Kidney capillary endothelial cell (primary cell): ENCODE measurements around the gene ZNF227.
"Not testable (repeated sequence)": the region's sequence is repeated elsewhere in the genome, so short reads cannot be mapped to it uniquely, and the experiment has no call there.

Source experiments
- DNase-seq: peaks from one replicate; pipeline ENCODE4 v3.0.0-alpha.2; 2018; ENCODE audit warnings: low spot score

ZNF227 gene

DNA sequence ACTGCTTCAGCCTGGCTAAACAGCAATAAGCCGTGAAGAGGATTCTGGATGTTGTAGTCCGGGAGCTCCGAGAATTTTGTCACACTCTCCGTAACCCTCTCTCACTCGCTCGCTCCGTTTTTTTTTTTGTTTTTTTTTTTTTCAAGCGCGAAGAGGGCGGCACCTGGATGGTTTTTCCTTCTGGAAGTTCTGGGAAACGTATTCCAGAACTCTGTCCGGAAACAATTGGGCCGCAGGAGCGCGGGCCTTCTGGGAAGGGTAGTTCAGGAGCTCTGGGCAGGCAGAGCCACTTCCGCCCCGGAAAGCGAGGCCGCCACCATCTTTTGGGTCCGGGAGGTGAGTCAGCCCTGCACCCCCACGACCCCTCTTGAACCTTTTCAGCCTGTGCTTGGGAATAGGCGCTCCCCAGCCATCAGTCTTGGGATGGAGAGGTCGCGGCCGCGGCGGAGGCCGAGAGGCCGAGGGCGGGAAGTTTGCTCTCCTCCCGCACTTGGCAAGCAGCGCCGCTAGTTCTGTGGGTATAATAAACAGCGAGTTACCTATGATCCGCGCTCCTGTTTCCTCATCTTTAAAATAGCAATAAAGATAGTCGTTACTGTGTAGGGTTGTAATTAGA is at the start of gene ZNF227:
TSS of gene ZNF227 (plus strand) at position 283 of the 616 bp plus-strand sequence. CDS start 5,261 bp downstream, outside the sequence.
- peak; percentile 83 for DNase-seq

DNA sequence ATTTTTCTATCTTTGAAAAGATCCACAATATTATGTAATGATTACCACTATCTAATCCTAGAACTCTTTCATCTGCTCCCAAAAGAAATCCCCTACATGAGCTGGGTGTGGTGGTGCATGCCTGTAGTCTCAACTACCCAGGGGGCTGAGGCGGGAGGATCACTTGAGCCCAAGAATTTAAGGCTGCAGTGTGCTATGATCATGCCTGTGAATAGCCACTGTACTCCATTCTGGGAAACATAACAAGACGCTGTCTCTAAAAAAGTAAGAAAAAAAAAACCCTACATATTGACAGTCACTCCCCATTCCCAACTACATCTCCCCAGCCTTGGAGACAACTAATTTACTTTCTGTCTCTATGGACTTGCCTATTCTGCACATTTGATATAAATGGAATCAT is 48.5 kb upstream of the ZNF227 start:
- DNase-seq: no peak

DNA sequence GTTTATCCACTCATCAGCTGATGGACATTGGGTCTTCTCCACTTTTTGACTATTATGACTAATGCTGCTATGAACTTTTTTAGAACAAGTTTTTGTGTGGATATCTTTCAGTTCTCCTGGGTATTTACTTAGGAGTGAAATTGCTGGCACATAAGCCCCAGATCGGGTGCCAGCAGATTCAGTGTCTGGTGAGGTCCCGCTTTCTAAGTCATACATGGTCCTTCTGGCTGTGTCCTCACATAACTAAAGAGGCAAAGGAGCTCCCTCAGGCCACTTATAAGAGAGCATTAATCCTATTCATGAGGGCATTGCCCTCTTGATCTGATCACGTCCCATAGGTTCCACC is 48.0 kb upstream of the ZNF227 start:
- DNase-seq: no peak

DNA sequence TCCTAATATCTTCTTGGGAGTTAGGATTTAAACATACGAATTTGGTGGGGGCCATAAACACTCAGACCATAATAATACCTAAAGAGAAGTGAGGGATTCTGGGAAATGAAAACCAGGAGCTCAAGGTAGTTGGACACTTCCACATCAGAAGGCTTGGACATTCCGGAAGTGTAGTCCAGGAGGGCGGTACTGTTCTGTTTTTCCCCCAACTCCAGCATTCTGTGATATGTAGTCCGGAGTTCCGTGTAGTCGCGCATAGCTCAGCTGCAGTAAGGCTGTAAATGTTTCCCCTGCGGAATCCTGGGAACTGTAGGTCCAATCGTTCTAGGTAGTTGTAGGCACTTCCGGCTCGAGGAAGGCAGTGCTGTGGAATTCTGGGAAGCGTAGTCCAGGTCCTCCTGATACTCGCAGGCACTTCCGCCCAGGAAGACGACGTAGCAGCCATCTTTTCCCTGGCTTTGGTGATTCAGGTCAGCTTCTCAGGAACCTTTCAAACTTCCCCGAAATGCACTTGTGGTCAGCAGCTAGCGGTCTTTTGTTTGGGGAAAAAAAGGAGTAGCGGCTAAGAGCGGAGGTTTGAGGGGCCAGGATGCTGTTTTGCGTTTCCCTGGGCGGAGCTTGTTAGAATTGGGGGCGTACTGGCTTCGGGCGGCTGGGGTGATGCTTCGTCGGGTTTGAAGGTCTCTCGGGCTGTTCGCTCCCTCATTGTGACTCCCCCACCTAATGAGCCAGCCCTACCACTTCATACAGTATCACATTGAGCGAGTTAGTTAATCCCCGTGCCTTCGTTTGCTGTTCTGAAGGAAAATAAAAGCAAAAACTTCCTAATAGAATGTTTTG is 47.4 kb upstream of the ZNF227 start, which contains the start of gene ZNF226:
TSS of gene ZNF226 (plus strand) at position 428 of the 840 bp plus-strand sequence. CDS start 4,981 bp downstream, outside the sequence.
- DNase-seq: peak; percentile 96

DNA sequence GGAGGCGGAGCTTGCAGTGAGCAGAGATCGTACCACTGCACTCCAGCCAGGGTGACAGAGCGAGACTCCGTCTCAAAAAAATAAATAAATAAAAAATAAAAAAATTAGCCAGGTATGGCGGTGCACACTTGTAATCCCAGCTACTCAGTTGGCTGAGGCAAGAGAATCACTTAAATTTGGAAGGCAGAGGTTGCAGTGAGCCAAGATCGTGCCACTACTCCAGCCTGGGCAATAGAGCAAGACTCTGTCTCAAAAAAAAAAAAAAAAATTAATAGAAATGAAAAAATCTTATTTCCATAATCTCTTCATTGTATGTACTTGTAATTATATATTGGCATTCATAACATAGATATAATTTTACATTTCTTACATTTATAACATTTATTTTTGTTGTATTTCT is 41.7 kb upstream of the ZNF227 start:
- not testable (repeated sequence) for DNase-seq

DNA sequence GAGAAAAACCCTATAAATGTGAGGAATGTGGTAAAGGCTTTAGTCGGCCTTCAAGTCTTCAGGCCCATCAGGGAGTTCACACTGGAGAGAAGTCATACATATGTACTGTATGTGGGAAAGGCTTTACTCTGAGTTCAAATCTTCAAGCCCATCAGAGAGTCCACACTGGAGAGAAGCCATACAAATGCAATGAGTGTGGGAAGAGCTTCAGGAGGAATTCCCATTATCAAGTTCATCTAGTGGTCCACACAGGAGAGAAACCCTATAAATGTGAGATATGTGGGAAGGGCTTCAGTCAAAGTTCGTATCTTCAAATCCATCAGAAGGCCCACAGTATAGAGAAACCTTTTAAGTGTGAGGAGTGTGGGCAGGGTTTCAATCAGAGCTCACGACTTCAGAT is 35.7 kb upstream of the ZNF227 start:
- DNase-seq: no peak

DNA sequence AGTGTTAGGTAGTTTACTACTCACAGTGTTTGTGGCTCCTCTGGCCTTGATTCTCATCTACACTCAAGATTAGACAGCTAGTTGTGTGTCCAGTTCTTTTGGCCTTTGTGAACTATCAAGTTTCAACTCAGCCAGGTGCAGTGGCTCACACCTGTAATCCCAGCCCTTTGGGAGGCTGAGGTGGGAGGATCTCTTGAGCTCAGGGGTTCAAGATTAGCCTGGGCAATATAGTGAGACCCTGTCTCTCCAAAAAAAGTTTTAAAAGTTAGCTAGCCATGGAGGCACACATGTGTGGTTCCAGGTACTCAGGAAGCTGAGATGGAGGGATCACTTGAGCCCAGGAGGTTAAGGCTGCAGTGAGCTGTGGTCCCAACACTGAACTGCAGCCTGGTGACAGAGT is 31.4 kb upstream of the ZNF227 start:
- no peak for DNase-seq

DNA sequence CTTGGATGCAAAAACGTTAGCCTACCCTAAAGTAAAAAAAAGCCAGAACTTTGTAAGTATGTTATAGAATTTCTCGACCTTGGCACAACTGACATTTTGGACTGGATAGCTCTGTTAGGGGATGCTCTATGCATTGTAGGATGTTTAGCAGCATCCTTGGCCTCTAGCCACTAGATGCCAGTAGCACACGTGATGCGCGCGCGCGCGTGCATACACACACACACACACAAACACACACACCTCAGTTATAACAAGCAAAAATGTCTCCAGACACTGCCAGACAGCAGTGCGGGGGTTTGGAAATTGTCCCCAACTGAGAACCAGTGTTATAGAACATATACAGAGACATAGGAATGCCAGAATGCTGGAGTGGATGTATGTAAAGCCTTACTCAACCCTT is 30.2 kb upstream of the ZNF227 start:
- DNase-seq: no peak

DNA sequence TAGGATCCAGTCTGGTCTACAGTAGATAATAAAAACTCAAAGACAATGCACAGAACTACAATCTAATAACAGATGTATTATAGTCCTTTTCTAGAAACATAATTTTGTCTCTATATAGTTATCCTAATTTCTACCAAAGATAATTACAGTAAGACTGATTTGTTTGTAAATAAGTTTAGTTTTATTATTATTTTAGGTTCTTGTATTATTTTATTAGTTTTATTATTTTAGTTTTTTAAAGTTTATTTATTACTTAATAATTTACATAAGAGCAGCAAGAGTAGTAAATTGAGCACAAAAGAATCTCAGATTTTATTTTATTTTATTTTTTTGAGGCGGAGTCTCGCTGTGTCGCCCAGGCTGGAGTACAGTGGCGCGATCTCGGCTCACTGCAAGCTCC is 22.3 kb upstream of the ZNF227 start:
- DNase-seq: no peak

DNA sequence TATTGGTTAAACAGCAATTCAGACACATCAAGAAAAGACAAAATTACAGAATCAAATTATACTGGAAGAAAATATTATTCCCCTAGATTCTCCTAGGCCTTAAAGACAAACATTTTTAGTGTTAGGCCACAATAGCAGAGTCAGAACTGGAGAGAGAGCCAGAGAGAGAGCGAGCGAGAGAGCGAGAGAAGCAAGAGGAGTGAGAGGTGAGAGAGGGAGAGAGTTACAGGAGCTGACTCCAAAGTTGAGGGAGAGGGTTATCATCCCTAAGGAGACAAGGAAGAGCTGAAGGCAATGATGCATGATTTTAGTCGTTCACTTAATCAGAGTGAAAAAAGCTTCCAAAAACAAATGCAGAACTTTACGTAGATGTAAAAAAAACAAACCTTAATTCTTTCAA is 20.2 kb upstream of the ZNF227 start:
- no peak for DNase-seq

DNA sequence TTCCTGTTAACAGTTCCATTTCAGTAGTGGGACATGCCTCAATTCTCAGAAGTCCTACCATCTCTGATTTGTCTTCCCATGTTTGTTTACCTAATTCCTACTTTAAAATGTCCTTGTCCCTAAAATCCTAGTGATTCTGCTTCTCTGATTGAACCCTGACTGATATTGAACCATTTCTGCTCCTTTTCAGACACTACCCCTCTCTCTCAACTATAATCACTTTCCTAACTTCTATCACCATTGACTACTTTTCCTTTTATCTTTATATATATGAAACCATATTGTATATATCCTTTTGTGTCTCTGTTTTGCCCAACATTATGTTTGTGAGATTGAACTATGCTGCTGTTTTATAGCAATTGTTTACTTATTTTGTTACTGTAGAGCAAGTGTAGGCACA is 15.6 kb upstream of the ZNF227 start:
- no peak for DNase-seq

DNA sequence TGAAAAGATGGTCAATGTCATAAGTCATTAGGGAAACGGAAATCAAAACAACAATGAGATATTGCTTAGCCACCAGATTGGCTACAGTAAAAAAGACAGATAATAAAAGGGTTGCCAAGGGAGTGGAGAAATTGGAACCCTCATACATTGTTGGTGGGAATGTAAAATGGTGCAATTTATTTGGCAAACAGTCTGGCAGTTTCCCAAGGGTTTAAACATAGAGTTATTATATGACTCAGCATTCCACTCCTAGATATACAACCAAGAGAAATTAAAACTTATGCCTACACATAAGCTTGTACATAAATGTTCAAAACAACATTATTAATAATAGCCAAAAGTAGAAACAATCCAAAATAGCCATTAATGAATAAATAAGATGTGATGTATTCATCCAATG is 9.9 kb upstream of the ZNF227 start:
- no peak for DNase-seq

DNA sequence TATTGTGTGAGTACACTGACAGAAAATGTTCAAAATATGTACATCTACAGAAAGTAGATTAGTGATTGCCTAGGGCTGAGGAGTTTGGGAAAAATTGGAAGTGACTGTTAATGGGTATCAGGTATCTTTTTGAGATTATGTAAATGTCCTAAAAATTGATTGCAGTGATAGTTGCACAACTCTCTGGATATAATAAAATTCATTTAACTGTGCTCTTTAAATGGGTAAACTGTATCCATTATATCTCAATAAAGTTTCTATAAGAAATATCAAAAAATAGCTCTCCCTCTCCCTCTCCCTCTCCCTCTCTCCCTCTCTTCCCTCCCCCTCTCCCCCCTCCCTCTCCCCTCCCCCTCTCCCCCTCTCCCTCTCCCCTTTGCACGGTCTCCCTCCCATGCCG is 9.4 kb upstream of the ZNF227 start:
- no peak for DNase-seq

DNA sequence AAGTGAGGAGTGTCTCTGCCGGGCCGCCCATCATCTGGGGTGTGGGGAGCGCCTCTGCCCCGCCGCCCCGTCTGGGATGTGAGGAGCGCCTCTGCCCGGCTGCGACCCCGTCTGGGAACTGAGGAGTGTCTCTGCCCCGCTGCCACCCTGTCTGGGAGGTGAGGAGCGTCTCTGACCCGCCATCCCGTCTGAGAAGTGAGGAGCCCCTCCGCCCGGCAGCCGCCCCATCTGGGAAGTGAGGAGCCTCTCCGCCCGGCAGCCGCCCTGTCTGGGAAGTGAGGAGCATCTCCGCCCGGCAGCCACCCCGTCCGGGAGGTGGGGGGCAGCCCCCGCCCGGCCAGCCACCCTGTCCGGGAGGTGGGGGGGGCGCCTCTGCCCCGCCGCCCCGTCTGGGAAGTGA is 8.5 kb upstream of the ZNF227 start:
- DNase-seq: not testable (repeated sequence)

DNA sequence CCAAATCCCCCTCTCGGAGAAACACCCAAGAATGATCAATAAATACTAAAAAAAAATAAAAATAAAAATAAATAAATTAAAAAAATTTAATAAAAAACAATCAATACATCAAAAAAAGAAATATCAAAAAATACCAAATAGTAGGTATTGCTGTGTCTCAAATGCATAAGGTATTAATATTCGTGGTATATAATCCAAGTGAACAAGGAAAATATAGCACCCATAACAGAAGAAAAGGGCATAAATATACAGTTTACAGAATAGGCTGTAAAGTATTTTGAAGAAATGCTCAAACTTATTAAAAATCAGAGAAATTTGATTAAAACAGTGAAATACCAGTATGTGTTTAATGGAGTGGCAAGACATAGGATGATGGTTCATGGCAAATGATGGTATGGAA is 7.6 kb upstream of the ZNF227 start:
- DNase-seq: no peak

DNA sequence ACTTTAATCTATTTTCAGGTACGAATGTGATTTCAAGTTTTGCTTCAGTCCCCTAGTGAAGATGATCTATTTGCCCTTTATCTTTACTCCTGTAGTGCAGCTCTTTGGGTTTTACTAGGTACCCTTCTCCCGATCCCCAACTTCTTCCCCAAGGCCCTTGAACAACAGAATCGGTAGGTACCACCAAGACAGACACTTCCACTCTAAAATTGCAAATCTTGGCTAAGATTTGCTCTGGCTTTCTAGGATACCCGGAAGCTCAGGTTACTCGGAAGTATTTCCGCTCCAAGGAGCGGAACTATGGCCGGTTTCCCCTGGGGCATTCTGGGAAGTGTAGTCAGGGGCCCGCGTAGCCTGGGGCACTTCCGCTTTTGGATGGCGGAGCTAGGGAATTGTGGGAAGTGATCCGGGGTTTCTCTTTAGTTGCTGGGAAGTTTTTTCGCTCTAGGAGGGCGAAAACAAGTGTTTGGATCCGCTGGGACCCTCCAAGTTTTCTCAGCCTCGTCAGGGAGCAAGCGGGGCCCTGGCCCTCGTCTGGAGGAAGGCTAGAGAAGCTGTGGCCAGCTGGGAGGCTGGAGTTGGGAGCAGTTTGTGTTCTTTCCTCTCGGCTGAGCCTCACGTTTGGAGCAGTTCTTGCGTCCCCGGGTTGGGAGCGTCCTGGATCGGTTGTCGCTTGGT is 5.1 kb upstream of the ZNF227 start:
- peak; percentile 91 for DNase-seq

DNA sequence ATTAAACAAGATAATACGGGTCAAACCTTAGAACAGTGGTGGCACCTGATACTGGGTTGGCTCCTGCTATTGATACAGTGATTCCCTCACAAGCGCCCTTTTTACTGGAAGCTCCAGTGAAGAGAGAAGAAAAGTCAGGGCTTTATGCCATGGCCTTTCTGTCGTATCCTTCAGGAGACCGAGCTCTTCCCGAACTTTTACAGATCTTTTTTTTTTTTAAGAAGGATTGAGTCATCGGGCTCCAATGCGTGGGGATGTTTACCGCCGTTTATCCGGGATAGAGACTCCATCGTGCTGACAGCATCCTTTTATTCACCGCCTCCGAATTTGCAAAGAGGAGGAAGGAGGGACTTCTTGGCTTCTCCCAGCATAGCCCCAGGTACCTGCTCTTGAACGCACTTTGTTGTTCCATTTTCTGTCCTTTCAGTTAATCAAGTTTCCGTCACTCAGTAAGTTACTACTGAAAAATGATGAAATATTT is 574 bp downstream of the ZNF227 start:
- peak; percentile 38 for DNase-seq

DNA sequence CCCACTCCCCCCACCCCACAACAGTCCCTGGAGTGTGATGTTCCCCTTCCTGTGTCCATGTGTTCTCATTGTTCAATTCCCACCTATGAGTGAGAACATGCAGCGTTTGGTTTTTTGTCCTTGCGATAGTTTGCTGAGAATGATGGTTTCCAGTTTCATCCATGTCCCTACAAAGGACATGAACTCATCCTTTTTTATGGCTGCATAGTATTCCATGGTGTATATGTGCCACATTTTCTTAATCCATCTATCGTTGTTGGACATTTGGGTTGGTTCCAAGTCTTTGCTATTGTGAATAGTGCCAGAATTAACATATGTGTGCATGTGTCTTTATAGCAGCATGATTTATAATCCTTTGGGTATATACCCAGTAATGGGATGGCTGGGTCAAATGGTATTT is 7.6 kb downstream of the ZNF227 start:
- not testable (repeated sequence) for DNase-seq

DNA sequence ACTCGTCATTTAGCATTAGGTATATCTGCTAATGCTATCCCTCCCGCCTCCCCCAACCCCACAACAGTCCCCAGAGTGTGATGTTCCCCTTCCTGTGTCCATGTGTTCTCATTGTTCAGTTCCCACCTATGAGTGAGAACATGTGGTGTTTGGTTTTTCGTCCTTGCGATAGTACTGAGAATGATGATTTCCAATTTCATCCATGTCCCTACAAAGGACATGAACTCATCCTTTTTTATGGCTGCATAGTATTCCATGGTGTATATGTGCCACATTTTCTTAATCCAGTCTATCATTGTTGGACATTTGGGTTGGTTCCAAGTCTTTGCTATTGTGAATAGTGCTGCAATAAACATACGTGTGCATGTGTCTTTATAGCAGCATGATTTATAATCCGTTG is 8.4 kb downstream of the ZNF227 start:
- DNase-seq: not testable (repeated sequence)

DNA sequence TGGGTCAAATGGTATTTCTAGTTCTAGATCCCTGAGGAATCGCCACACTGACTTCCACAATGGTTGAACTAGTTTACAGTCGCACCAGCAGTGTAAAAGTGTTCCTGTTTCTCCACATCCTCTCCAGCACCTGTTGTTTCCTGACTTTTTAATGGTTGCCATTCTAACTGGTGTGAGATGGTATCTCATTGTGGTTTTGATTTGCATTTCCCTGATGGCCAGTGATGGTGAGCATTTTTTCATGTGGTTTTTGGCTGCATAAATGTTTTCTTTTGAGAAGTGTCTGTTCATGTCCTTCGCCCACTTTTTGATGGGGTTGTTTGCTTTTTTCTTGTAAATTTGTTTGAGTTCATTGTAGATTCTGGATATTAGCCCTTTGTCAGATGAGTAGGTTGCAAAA is 9.0 kb downstream of the ZNF227 start:
- not testable (repeated sequence) for DNase-seq

DNA sequence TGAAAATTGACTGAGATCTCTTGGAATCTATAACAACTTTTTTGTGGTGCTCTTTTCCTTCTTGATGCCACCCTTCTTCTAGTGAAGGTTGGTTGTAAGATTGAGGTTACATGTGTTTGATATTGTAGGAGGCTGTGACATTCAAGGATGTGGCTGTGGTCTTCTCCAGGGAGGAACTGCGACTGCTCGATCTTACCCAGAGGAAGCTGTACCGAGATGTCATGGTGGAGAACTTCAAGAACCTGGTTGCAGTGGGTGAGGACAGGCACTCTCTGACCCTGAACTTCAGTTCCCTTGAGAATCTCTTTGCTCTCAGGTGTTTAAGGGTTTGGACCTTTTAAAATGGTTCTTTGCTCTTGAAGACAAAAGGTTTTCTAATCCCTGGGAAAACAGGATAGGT is 16.0 kb downstream of the ZNF227 start:
- no peak for DNase-seq

DNA sequence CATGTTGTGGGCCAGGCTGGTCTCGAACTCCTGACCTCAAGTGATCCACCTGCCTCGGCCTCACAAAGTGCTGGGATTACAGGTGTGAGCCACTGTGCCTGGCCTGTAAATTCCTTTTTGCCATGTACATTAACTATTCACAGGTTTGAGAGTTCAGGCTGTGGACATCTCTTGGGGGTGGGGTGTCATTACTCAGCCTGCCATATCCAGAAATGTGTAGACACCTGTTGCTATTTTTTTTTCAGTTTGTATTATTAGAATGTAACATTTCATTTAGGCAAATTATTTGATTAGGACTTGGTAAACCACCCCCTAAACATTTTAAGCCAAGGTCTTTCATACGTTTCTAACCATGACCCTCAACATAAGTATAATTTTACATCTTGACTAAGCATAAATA is 20.5 kb downstream of the ZNF227 start:
- DNase-seq: no peak

DNA sequence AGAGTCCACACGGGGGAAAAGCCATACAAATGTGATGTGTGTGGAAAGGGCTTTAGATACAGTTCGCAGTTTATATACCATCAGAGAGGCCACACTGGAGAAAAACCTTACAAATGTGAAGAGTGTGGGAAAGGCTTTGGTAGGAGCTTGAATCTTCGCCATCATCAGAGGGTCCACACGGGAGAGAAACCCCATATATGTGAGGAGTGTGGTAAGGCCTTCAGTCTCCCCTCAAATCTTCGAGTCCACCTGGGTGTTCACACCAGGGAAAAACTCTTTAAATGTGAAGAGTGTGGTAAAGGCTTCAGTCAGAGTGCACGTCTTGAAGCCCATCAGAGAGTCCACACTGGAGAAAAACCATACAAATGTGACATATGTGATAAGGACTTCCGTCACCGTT is 24.1 kb downstream of the ZNF227 start:
- DNase-seq: no peak
